Stimulated activated CD4-positive, alpha-beta T cell treated with anti-CD3 and anti-CD28 coated beads, Interleukin-12 subunit alpha, Interleukin-12 subunit beta, amount 100 ng/mL, for 4 hours (primary cell): ENCODE results near the gene CRACR2B.
A peak's percentile ranks its signal among the peaks of the same experiment; 100 is the strongest.

Source experiments
- DNase-seq: peaks from one replicate; pipeline ENCODE4 v3.0.0-alpha.2; 2020

The CRACR2B gene

DNA sequence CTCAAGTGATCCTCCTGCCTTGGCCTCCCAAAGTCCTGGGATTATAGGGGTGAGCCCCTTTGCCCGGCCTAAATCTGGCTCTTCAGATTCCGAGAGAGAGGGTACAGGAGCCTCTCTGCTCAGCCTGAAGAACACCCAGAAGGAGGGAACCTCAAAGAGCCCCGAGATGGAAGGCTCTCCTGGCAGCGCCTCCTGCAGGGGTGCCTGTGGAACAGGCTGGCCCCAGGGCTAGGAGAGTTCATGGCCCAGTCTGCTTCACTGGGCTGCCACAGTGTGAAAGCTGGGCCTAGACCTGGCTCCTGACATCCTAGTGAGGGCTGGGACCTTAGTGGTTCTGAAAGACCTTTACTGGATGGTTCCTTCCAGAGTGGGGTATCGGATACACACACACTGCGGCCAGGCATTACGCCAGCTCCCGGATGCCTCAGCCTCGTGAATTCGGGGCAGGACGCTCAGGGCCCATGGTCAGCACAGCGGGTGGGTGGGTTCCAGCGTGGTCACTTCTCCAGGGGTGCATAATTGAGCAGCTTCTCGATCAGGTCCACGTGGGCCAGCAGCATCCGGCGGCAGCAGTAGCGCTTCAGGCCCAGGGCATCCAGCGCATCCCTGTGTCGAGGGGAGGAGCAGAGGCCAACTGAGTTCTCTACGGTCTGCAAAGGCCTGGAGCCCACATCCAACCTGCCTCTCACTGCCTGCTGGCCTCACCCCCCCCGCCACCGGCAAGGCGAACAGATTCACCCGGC, 12.3 kb downstream of the CRACR2B start:
- DNase-seq: no peak

DNA sequence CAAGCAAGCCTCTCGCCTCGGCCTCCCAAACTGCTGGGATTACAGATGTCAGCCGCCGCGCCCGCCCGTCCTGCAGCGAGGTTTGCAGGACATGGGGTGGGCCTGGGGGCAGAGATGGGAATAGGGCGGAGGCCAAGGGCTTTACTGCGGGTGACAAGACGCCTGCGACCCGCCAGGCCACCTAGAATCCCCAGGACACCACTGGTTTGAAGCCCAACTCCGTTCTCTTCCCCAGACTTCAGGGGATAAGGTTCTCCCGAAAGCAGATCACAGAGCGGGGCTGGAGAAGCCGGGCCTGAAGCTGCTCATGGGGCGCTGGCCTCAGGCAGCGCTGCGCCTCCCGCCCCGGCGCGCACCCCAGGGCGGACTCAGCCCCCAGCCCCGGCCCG, 14.3 kb downstream of the CRACR2B start:
- no peak for DNase-seq

DNA sequence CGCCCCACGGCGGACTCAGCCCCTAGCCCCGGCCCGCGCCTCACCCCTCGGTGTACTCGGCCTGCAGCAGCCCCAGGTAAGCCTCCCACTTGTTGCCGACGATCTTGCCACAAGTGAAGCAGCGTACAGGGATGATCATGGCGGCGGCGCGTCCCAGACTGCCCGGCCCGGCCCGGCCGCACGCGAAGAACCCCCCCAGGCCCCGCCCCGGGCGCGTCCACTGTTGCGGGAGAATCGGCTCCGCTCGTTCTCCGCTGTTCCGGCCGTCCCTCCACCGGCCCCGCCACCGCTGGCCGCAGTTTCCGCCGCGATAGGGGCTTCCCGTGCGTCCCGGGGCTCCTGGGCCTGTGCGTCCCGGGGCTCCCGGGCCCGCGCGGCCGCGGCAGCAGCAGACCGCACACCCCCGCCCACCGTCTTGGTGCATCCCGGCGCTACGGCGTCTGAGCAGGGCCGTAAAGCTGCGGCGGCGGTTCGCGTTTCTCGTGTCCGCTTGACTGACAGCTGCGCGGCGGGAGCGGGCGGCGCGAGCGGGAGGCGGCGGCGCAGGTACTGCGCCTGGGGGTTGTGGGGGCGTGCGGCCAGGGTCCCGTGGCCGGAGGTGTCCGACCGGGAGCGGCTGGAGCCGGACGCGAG, 14.8 kb downstream of the CRACR2B start, which contains the start of the genes POLR2L and TSPAN4:
Gene POLR2L (minus strand): TSS at position 160 of the 633 bp plus-strand sequence. CDS start 21 bp downstream, at position 139.
Gene TSPAN4 (plus strand): TSS at position 483 of the 633 bp plus-strand sequence. CDS start 7,453 bp downstream, outside the sequence.
- DNase-seq: peak; percentile 89

DNA sequence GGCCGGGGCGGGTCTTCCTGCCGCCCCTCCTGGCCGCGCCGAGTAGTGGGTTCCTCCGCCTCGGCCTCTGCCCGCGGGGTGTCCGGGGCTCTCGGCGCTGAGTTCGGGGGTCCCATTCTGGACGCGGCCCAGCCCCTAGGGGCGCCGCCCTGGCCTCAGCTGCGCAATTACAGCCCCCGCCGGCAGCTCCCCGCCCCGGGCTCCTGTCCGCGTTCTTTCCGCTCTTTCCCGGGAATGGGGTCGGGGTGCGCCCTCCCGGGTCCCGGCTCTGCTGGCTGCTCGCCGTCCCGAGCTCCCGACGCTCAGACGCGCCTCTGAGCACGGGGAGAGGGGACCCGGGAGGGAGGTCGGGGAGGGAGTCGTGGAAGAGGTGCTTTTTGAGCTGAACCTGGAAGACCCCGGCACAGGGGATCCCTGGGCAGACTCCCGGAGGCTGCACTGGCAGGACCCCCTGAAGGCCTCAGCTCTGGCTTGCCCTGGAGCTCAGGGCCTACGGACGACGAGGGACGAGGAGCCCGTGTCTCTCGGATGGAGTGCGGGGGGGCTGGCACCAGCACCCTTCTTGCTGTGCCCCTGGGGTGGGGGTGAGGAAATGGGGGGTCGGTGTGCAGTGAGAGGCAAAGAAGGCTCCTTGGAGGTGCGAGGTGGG, 15.5 kb downstream of the CRACR2B start:
- DNase-seq: no peak

DNA sequence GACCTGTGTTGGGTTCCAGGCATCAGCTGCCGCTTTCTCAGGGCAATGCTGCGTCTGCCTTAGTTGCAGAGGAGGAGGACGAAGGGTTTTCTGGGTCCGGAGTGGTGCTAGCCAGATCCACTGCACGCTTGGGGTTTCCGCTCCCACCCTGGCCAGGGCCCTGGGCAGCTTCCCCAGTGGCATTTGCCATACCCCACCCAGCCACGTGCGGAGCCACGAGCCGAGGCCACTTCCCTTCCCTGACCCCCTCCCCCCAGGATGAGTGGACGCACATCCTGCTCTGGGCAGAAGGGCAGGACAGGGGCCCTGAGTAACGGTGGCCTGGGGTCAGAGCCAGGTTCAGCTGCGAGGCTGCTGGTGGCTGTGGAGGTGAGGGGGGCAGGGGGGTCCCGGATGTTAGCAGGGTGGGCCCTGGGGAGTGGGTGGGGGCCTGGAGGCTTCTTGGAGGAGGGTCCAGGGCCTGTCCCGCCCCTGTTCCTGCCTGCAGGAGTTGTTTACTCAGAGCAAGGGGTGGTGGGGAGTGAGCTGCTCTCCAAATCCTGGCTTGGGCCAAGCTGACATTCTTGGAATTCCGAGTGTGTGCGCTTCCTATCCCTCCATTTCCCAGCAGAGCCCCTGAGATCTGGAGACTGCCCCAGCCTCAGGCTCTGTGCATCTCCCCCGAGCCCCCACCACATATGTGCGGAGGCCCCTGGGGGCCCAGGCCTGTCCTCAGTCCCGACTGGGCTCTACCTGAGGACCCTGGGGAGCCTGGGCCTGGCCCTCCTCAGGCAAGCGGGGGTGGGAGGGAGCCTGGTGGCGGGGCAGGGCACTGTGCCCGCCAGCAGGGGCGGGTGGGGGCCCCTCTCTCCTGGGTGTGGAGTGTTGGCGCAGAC, 16.3 kb downstream of the CRACR2B start:
- DNase-seq: no peak

DNA sequence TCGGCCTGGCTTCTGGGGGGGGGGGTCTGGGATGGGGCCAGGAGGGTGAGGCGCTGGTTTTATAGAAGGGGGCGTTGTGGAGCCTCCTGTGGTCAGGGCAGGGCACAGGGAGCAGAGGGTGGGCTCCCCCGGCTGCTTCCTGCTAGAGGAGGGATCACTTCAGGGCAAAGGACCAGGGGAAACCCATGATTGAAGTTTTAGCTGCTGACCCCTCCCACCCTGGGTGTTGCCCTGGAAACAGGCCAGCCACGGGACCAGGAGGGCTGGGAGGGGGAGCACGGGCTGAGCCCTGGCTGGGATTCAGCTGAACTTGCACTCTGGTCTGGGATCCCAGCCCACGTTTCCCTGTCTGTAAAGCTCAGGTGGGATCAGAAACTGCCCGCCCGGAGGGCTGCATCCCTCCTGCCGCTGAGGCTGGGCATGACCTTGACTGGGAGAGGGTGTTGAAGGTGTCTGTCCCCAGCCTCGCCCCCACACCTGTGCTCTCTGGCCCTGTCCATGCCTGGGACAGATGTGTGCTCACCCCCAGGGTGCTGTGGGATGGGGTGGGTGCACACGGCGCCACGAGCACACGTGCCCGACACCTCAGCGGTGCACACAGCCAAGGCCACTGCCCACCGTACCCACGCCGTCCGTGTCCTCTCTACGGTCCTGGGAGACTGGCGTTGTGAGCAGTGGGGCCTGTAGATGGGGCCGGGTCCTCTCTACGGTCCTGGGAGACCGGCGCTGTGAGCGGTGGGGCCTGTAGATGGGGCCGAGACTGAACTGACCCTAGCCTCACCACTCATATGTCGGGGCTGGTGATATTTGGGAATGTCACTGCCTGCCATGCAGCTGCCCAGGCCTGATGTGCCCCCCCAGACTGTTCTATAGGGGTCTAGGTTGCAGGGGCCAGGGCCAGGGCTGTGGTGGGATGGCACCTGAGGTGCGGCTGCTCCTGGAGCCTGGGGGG, 17.2 kb downstream of the CRACR2B start:
- DNase-seq: no peak

DNA sequence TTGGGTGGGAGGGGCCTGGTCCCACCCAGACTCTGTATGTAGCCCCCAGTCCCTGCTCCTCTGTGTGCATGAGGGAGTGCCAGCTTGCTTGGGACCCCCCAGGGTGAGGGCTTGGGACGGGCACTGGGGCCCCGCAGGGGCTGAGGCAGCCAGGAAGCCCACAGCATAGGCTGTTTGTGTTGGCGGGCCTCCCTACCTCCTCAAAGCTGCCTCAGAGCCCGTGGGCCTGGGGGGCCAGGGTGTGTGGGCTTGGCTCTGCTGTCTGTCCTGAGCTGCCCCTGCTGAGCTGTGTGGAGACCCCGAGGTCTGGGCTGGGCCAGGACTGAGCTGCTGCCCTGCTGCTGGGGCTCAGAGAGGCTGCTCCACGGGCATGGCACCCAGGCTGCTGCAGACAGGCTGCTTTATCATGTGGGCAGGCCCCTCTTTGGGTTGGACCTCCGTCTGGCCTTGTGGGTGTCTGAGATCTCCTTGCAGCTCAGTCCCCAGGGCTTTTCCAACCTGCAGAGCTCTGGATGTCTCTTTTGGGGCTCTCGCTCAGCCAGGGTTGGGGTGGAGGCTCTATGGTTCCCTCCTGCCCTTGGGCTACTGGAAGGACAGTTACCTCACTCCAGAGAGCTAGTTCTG, 18.3 kb downstream of the CRACR2B start:
- no peak for DNase-seq

DNA sequence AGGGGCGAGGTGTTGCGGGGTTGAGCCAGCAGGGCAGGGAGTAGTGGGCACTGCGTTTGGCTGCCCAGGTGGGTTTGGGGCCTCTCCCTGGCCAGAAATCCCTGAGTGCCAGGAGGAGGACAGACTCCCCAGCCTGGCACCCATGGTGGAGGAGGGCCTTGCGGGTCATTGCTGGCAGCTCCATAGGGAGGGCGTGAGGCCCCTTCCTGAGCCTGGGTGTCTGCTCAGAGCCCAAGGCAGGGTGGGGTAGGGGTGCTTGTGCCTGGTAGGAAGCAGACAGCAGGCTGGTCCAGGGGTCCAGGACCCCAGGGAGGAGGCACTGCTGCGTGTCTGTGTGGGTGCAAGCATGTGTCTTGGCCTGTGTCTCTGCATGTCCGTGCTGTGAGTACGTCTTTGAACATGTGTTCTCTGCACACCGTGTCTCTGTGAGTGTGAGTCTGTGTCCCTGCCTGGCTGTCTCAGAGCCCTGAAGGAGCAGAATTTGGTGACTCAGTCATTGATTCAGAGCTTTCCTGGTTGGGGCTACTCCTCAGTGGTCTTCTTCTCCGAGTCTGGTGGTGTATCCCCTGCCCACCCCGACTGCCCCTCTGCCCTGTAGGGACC, 18.9 kb downstream of the CRACR2B start:
- DNase-seq: no peak

DNA sequence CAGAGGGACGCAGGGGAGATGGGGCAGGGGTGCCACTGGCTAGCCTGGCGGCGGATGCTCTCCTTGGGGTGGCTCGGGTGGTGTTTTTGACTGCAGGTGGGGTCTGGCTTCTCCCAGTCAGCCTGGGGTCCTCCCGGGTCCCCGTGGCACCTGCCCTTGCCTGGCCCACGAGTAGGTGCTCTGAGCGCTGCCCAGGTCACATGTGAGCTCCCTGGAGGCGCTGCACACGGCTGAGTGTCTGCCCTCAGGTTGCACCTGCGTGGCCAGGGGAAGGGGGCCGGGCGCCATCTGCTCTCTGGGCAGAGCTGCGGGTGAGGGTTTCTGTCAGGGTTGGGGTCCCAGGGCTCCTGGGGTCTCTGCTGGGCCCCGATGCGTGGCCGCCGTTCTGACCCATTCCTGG, 20.2 kb downstream of the CRACR2B start:
- no peak for DNase-seq

DNA sequence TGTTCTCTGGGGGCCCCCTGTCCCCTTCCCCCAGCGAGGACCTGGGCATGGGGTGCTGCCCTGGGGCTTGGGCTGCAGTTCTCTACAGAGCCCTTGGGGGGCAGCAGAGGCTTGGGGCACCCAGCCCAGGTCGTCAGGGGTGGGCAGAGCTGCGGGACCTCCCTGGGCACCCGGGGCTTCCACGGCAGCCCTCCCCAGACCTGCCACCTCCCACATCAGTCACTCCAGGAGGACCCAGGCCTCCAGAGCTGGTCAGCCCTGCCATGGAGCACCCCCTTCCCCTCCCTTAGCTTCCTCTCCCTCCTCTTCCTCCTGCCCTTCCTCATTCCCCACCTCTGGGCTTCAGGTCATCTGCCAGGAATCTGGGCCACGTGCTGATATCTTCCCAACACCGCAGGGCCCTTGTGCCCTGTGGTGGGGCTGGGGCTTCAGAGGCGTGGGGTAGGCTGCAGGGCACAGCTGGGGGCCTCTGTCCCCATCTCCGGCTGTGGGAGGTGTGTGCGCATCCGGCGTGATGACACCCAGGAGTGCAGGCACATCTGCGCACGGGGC, 20.7 kb downstream of the CRACR2B start:
- peak; percentile 64 for DNase-seq

DNA sequence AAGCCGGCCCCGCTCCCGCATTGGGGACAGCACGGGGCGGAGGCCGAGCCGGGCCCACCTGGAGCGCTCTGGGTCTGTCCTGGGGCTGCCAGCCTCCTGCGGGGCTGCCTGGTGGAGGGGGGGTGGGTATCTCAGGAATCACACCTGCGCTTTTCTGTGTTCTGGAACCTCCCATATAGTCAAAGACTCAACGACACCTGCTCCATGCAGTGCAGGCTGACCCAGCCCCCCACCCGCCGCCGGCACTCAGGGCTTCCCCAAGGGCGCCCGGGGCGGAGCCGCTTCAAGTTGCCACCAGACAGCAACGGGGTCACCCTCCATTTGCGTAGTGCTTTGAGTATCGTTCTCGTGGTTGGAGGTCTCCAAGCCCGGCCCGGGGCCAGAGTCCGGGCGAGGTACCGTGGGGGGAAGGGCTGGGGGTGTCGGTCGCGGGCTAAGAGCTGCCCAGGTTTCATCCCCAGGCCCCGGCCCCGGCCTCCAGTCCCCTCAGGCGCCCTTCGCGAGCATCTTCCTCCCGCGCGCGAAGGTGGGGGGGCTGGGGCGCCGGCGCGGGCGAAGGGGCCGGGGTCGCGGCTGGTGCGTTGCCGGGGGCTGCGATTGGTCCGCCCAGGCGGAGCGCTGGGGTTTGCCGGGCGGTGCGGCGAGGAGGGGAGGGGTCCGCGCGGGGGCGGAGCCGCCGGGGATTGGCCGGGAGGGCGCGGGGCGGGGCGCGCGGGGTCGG, 21.5 kb downstream of the CRACR2B start:
- peak; percentile 47 for DNase-seq

DNA sequence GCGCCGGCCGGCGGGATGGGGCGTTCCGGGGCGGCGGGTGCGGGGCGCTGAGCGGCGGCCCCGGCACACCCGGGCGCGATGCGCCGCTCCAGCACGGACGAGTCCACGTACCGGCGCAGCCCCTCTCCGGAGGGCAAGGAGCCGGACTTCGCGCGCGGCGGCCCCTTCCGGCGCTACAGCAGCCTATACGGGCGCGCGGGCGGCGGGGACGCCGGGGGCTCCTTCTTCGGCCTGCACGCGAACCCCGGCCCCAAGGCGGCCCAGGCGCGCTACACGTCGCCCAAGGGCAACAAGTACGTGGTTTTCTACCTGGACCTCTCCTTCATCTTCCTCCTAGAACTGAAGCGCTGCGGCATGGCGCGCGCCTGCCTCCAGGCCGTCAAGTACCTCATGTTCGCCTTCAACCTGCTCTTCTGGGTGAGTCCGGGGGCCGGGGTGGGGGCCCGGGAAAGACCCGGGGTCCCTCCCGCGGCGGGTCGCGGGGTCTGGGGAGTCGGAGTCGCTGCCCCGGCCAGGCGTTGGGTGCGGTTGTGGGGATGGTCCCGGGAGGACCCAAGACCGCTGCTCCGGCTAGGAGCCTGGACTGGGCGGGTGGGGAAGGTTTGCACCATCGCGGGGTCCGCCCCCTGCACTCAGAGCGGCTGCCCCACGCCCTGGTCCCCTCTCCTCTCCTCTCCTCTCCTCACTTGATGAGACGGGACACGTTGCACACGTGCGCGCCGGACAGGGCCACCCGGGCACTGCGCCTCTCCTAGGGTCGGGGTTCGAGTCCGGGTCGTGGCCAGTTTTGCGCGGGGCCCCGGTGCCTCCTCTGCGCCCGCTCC, 22.4 kb downstream of the CRACR2B start:
- DNase-seq: no peak

DNA sequence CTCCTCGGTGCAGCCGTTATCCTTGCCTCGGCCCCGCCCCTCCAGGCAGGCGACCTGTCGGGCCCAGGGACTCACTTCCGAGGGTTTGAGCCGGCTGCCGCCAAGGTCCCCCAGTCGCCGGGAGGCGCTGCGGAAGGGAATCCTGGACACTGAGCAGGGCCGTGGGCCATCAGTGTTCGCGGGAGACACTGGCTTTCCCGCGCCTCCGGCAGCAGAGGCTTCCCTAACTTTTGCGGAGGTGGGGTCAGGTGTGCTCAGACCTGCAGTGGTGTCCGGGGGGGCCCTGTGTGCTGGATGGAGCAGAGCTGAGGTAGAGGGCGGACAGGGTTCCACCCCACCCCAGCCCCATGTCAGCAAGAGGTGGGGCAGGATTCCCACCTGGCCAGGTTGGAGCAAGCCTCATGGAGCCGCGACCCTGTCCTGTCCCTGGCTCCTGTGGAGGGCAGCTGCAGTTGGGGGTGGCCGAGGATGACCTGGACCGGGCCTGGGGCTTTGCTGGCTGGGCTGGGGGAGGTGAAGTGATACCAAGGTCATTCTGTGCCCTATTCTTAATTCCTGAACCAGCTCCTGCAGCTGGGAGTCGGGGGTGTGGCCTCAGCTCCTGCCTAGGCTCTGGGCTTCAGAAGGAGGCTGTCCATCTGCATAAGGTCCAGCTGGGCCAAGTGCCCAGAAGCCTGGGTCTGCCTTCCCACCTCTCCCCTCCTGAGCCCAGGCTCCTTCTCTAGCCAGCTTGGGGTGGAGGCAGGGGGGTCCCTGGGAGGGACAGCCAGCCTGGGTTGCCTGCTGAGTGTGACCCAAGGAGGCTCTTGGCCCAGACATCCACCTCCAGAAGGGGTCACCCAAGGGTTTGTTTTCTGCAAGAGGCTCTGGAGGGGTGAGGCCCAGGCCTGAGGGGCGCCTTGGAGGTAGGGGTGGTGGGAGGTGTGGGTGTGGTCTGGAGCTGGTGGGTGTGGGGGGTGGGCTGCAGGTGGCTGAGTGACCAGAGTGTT, 23.4 kb downstream of the CRACR2B start:
- no peak for DNase-seq

DNA sequence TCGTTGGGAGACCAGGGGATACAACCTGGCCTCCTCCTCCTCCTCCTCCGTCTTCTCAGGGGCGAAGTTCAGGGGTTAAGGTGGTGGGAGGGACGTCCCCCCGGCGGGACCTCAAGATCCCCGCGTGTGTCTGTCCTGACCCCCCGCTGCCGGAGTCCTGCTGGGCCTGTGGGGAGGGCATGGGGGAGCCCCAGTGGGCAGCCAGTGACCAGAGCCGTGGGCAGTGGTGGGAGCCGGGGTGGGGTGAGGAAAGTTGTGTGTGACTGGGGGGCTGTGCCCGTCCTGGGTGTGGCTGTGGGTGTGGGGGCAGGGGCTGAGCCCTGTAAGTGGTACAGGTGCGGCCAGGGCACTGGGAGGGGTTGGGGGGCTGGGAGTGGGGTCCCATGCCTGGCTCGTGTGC, 25.0 kb downstream of the CRACR2B start:
- no peak for DNase-seq

DNA sequence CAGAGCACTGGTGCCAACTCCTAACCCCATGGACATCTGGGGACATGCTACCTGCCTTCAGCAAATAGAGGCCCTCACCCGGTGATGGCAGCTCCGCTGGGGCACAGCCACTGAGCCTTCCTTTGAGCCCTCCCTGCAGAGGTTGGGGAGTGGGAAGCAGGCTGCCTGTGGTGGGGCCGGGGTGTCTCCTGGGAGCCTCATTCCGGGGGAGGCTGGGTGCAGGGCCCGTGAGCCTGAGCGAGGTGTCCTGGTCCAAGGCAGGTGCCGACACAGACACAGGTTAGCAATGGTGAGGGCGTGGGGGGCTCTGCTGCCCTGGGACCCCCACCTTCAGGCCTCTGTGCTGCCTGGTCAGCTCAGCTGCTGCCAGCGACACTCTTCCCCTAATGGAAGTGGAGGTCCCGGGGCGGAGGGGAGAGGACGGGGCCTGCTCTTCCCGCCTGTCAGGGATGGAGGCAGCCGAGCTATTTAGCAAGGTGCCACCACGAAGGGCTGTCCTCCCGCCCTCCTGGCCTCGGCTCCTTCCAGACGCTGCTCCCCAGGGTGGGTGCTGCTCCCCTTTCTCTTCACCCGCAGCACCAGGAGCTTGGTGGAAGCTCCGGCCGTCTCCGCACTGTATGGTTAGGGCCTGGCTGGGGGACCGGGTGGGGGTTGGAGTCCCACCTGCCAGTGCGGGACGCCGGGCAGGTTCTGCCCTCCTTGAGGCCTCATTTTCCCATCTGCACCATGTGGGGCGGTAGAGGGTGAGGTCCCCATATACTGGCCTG, 26.1 kb downstream of the CRACR2B start:
- no peak for DNase-seq

DNA sequence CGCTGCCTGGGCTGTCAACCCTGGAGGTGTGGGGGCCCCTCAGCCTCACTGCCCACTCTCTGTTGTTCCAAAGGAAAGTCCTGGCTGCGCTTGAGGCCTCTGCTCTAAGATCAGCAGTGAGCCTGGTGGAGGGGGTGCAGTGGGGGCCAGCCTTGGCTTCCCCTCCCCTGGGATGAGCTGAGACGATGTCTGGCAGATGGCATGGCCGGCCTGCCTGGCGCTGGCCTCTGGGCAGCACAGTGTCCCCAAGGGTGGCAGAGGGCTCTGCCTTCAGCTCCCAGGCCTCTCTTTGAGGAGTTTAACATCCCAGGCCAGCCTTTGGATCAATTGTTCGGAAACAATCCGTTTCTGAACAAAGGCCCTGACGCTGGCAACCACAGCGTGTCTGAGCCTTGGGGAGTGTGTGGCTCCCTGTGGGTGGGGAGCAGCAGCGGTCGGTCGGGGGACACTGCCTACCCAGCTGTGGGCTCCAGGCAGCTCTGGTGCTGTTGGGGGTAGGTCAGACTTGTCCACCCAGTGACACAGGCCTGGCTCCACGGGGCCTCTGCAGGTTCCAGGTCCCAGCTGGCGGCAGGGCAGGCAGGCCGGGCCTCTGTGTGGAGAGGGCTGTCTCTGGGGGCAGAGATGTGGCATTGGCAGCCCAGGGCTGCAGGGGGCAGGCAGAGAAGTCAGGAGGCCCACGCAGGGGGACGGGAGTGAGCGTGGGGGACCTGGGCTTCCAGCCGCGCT, 27.0 kb downstream of the CRACR2B start:
- DNase-seq: no peak
